KOPT-K1 (cell line): ENCODE results near the gene GAD1.

Source experiments
- H3K27ac ChIP-seq: fragments of 200-600 bp; sonication (generic); 2 replicates; pipeline ENCODE4 v1.5.1; 2016; ENCODE audit warnings: antibody characterized with exemption, mild to moderate bottlenecking, low read depth, low read length; ENCODE audit not compliant: poor library complexity, severe bottlenecking
- H3K36me3 ChIP-seq: fragments of 200-600 bp; sonication (generic); 2 replicates; pipeline ENCODE4 v1.5.1; 2017; ENCODE audit warnings: antibody characterized with exemption, mild to moderate bottlenecking, low read length, moderate library complexity; ENCODE audit not compliant: insufficient read depth
- H3K9me3 ChIP-seq: fragments of 200-600 bp; sonication (generic); 2 replicates; pipeline ENCODE4 v1.5.1; 2017; ENCODE audit warnings: antibody characterized with exemption, low read length, mild to moderate bottlenecking; ENCODE audit not compliant: insufficient read depth, poor library complexity, severe bottlenecking

GAD1 gene

DNA sequence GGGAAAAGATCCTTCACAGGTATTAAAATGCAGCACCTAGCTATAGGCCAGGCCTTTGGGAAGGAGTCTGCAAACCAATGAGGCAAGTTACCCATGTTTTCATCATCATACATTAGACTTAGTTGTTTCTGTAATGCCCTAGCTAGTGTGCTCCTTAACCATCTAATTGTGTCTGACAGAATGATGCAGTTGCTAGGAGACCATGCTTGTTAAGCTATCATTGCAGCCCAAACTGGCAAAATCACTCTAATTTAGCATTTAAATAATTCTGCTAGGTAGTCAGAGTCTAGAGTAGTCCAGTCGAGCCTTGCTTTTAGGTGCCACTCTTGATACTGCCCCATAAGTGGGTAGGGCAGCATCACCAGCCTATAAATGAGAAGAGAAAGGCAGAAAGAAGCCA, 34.9 kb downstream of the GAD1 start:
- no peak overlapping the region for H3K27ac ChIP-seq
- H3K9me3 ChIP-seq: no peaks in the 10 kb centered on the region
- no peaks in the 10 kb centered on the region for H3K36me3 ChIP-seq

DNA sequence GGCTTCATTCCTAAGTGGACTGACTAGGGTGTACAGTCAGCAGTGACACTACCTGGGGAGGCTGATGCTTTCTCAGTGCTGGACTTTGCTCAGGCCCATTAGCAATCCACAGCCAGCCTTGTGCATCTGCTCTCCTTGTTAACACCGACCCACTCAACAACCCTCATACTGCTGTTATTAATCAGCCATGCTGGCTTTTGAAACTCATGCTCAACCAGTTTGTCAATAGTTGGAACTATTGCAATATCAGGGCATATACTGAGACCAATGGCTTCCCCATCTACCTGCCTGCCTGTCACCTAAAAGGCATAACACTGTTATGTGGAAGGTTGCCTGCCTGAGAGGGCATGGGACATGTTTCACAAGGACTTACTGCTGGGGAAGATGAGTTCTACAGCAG, 39.4 kb downstream of the GAD1 start:
- H3K27ac ChIP-seq: no peak overlapping the region
- no peaks in the 10 kb centered on the region for H3K9me3 ChIP-seq
- H3K36me3 ChIP-seq: no peaks in the 10 kb centered on the region

DNA sequence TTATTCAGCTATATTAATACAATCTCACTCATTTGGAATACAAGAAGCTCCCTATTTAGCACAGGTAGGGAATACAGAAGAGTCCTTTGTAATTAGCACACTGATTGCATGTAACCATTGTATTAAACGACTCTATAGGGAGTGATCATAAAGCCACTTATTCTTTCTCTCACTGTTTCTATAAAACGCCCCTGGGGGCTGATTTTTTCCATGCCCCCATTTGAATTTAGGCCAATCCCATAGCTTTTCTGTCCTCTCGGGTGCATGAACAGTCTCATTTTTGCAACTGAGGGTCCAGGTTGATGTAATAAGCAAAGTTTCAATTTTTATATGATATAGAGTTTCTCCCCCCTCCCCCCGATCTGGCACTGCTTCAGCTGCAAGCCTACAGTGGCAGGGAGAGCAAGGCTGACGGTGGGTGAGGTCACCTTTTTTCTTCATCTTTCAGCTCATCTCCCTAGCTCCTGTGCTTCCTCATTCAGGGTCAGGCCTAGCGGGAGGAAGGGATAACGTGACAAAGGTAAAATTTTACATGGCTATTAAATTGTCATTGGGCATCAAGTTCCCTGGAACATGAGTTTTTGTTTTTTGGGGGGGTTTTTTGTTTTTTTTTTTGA, 45.7 kb downstream of the GAD1 start:
- H3K36me3 ChIP-seq: no peaks in the 10 kb centered on the region
- H3K9me3 ChIP-seq: no peaks in the 10 kb centered on the region
- H3K27ac ChIP-seq: no peak overlapping the region

DNA sequence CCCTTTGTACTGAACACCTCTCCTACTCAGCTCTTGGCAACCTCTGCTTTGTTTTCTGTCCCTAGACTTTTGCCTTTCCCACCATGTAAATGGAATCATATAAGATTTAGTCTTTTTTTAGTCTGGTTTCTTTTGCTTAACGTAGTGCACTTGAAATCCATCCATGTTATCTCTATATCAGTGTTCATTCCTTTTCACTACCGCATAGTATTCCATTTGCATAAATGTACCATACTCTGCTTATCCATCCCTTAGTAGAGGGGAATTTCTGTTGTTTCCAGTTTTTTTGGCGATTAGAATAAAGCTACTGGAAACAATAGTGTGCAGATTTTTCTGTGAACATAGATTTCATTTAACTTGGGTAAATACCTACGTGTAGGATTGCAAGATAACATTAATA, 46.4 kb downstream of the GAD1 start:
- H3K27ac ChIP-seq: no peak overlapping the region
- no peaks in the 10 kb centered on the region for H3K36me3 ChIP-seq
- no peaks in the 10 kb centered on the region for H3K9me3 ChIP-seq

DNA sequence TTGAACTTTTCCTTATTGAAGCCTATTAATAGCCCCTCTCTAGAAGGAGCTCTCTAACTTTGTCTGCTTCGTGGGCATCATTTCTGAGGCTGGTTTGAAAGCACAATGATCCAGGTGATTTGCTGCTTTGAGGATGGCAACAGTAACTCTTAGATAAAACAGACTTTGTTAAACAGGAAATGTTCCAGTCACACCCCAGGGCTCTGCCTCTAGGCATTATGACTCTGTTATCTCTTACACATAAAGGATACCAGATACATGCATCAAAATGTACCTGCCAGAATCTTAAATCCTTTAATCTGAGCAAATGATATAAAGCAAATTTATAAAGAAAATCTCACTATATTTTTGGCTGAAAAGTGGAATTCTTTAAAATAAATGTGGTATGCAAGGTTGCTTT, 52.3 kb downstream of the GAD1 start:
- H3K9me3 ChIP-seq: no peaks in the 10 kb centered on the region
- no peak overlapping the region for H3K27ac ChIP-seq
- no peaks in the 10 kb centered on the region for H3K36me3 ChIP-seq

DNA sequence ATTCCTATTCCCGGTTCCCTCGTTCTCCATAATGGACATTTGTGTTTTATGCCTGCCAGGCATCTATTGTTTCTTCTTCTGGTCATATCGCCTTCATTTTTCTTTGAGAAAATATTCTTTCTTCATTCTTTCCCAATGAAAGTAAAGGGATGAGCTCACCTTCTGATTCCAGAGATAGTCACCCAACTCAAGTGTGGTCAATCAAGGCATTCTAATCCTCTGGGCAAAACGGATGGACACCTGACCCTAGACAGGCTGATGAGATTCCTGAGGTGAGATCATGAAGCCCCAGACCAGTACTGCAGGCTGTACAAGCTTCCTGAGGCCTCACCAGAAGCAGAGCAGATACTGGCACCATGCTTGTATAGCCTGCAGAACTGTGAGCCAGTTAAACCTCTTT, 52.8 kb downstream of the GAD1 start:
- Histone ChIP-seq H3K27ac (no peak overlapping the region), H3K9me3 (no peaks in the 10 kb centered on the region), H3K36me3 (no peaks in the 10 kb centered on the region)

DNA sequence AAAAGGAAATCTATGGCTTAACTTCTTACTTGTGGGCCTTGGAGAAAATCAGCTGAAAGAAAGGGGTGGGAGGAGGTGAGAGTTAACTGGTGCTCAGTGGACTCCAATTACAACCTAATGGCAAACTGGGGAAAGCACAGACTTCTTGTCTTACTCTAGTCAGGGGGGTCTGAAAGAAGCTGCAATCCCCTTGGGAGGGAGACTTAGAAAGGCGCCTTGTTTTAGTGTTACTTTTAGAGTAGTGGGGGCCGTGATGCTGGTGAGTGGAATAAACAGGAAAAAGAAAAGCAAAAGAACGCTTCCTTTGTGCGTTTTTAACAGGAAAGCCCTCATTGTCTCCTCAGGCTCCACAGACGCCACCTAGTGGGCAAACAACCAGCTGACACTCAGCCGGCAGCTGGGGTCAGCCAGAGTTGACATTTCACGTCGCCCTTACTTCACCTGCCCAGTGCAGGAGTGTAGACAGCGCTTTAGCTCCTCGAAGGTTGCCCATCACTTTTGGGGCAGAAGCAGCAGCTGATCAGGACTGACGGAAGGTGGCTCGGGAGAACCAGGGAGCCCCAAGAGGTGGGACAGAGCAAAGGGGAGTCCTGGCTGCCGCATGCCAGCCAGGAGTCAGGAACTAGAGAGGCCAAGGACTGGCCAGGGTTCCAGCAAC, 56.5 kb downstream of the GAD1 start:
- Histone ChIP-seq H3K36me3 (no peaks in the 10 kb centered on the region), H3K27ac (peak overlapping the region; percentile 37), H3K9me3 (no peaks in the 10 kb centered on the region)

DNA sequence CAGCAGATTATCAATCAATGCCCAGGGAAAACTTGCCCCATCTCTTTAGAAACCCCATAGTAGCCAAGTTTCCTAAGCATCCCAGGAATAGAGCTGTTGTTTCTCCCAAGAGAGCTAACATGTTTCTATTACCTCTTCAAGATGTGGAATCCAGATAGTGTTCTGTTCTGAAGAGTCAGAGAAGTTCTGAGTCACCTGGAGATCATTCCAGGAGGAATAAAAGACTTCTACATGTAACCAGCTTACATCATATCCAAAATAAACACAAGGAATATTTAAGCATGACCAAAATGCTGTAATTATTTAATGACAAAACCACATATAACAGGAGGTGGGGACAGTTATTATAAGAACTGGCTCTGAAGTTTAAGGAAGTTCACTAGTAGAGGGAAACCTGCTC, 61.4 kb downstream of the GAD1 start:
- H3K36me3 ChIP-seq: no peaks in the 10 kb centered on the region
- no peaks in the 10 kb centered on the region for H3K9me3 ChIP-seq
- peak overlapping the region; percentile 54 for H3K27ac ChIP-seq

DNA sequence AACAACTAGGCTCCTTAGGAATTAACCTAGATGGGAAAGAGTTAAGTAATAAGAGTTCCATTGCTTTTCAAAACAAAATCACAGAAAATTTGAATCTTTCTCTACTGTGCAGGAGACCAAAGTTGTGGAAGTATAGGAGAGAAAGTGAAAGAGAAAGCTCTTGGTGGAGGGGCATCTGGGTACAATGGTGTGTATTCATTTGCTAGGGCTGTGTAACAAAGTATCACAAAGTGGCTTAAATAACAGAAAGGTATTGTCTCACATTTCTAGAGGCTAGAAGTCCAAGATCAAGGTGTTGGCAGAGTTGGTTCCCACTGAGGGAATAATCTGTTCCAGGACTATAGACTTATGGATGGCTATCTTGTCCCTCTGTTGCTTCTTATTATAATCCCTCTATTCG, 61.8 kb downstream of the GAD1 start:
- Histone ChIP-seq H3K9me3 (no peaks in the 10 kb centered on the region), H3K36me3 (no peaks in the 10 kb centered on the region), H3K27ac (peak overlapping the region; percentile 54)

DNA sequence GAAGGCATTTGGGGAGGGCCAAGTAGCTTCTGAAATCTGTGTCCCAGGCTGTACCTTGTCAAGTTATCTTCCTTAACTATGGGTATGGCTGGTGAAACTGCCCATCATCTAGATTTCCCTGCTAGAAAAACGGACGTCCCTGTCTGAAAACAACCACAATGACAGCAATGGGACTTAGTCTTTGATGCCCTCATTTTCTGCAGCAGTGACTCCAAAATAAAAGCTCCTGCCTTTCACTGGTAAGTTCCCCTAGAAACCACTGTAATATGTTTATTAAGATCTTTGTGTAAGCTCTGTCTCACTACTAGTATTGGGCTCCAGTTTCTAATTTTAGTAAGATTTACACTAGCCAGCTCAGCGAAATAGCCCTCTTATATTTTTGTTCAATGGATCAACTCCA, 65.2 kb downstream of the GAD1 start:
- no peak overlapping the region for H3K27ac ChIP-seq
- no peaks in the 10 kb centered on the region for H3K36me3 ChIP-seq
- no peaks in the 10 kb centered on the region for H3K9me3 ChIP-seq

DNA sequence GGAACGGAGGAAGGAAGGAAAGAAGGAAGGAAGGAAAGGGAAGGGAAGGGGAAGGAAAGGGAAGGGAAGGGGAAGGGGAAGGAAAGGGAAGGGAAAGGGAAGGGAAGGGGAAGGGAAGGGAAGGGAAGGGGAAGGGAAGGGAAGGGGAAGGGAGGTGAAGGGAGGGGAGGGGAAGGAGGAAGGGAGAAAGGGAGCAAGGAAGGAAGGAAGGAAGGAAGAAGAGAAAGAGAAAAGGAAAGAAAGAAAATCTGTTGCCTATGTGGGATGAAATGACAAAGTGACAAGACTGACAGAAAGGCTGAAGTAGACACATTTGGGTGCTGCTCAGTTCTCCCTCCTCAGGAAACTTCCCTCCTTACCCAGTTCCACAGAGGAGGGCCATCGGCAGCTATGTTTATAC, 66.1 kb downstream of the GAD1 start:
- Histone ChIP-seq H3K27ac (no peak overlapping the region), H3K9me3 (no peaks in the 10 kb centered on the region), H3K36me3 (no peaks in the 10 kb centered on the region)

DNA sequence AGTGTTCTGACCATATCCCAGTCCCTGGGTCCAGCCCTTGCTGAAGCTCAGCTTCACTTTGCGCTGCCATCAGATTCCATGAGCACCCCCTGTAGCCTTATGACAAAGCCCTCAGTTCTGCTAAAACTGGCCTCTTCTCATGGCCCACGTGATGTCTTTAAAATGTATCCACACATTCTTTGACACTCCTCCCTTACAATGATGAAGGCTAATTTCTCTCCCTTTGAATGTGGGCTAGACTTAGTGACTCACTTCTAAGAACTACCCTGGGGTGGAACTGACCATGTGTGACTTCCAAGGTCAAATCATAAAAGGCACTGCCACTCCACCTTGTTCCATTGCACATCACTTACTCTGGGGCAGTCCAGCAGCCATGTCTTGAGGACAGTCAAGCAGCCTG, 67.0 kb downstream of the GAD1 start:
- H3K36me3 ChIP-seq: no peaks in the 10 kb centered on the region
- no peaks in the 10 kb centered on the region for H3K9me3 ChIP-seq
- no peak overlapping the region for H3K27ac ChIP-seq

DNA sequence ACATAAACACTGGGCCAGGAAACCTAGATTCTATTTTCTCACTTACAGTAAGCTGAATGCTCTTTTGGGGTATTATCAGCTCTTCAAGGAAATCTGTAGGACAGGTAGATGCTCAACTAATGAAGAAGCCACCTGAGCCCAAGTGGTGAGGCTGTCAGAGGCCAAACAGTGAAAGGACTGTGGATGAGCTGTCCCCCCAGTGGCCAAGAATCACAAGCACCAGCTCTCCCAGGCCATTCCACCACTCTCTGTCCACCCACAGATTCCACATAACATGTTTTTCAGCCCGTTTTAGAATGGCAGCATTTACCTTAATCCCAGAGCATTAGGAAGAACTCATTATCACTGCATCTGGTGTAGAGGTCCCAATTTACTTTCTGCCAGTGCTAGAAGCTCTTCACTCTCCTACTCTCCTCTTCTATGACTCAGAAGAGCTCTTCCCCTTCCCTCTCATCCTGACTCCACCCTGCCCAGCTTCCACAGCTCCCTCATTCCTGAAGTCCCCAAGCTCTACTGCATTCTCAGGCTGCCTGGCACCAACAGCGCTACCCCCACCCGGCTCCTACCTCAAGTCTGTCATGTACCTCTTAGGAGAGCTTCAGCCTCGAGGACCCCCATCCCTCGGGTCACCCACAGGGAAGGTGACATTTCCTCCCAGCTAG, 68.6 kb downstream of the GAD1 start:
- H3K27ac ChIP-seq: no peak overlapping the region
- H3K9me3 ChIP-seq: no peaks in the 10 kb centered on the region
- no peaks in the 10 kb centered on the region for H3K36me3 ChIP-seq

DNA sequence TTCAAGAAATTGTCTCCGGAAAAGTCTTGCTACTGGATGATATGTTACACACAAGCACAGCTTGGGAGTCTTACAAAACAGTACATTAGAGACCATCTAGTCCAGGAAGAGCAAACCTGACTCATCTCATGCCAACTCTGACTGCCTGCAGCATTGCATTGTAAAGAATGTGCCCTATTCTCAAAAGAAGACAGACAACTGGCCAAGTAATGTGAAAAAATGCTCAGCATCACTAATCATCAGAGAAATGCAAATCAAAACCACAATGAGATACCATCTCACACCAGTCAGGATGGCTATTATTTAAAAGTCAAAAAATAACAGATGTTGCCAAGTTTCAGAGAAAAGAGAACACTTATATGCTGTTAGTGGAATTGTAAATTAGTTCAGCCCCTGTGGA, 69.7 kb downstream of the GAD1 start:
- no peak overlapping the region for H3K27ac ChIP-seq
- H3K36me3 ChIP-seq: no peaks in the 10 kb centered on the region
- no peaks in the 10 kb centered on the region for H3K9me3 ChIP-seq

DNA sequence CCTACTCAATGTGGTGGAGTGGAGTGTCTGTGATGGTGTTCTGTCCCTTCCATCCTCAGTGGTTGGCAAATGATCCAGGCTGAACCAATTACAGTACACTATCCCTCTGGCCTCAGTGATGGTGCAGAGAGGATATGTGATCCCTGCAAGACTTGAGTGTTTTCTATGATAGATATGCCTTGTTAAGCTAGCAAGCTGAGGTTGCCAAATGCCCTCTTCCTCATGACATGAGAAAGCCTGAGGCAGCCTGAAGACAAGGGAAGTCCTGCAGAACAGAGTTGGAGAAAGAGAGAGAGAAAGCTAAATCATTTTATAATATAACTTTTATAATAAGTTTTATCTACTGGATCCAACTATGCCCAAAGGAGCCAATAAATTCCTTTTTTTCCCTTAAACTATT, 70.8 kb downstream of the GAD1 start:
- H3K36me3 ChIP-seq: no peaks in the 10 kb centered on the region
- H3K27ac ChIP-seq: no peak overlapping the region

DNA sequence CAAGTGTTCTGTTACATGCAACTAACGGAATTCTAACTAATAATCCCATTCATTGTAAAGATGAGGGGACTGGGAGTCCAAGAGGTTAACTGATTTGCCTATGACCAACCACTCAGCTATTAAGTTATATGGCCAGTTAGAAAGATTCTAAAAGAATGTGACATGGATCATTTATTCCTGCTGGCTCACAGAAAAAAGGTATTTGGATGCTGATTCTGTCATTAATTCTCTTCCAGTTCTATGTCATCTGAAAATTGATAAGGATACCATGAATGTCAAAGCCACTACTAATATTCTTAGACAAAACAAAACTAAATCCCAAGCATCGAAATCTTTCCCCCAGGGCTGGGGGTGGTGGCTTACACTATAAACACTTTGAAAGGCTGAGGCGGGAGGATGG, 71.2 kb downstream of the GAD1 start:
- H3K27ac ChIP-seq: no peak overlapping the region
- H3K9me3 ChIP-seq: no peaks in the 10 kb centered on the region
- no peaks in the 10 kb centered on the region for H3K36me3 ChIP-seq

More for the DNA sequence above, 70.8 kb downstream of the GAD1 start:
- no peaks in the 10 kb centered on the region for H3K9me3 ChIP-seq
